HepG2 (cell line): ENCODE data around the gene OR1F1. TPM values are rescaled to one million over a fixed set of nuclear protein-coding genes. Genes with fewer than 3 reads are reported as not detected.

Experiments used
- ATAC-seq: fragments of 200-7000 bp; cut with Tn5 transposase; 3 replicates; pipeline ENCODE4 v1.9.1; 2020; ENCODE audit warnings: mild to moderate bottlenecking, moderate library complexity
- BruUV-seq: library from RNA; stranded (reverse); fragments of 400-500 nt; replicated peaks from 2 replicates; lab custom pipeline; 2021; lab: Mats Ljungman, UMichigan
- CTCF ChIA-PET: fragments of 300-600 bp; formaldehyde crosslinking; extraction: SDS; loops from one replicate; lab custom pipeline; 2021; ENCODE audit warnings: low total read pairs, inconsistent platforms, low intra/inter-chr PET ratio; lab: Yijun Ruan, JAX
- POLR2A ChIA-PET: fragments of 350-600 bp; sonication (Branson Sonifier 250); formaldehyde crosslinking; loops from one replicate; lab custom pipeline; 2020; ENCODE audit warnings: antibody characterized with exemption, inconsistent platforms; lab: Yijun Ruan, JAX
- DNase-seq: peaks from one replicate; pipeline ENCODE4 v3.0.0-alpha.2; 2015; ENCODE audit warnings: low spot score
- FAIRE-seq: peaks from 3 replicates; lab custom pipeline; 2011; peaks lifted over from hg19 to GRCh38; lab: Jason Lieb, UNC
- H2AFZ ChIP-seq: one replicate; pipeline ENCODE4 v1.6.1; 2011; ENCODE audit warnings: low read length, inconsistent platforms
- H3K27ac ChIP-seq: fragments of 300-600 bp; 3 replicates; pipeline ENCODE4 v1.8.0; 2011; ENCODE audit warnings: mixed run types, mild to moderate bottlenecking, mixed read lengths, low read length, inconsistent platforms; ENCODE audit not compliant: insufficient read depth; ENCODE audit errors: extremely low read length
- H3K27me3 ChIP-seq, 2 experiments: fragments of 200-600 bp in 1 of 2; 2 replicates in 1 of 2; 3 replicates in 1 of 2; pipeline versions ENCODE4 v1.6.0 to v1.8.0; 2011; ENCODE audit warnings: low read length in 2 of 2, mild to moderate bottlenecking in 2 of 2, moderate library complexity in 2 of 2, inconsistent platforms in 1 of 2; ENCODE audit not compliant: insufficient read depth in 2 of 2, control insufficient read depth in 1 of 2
- H3K36me3 ChIP-seq, 2 experiments: fragments of 200-600 bp in 1 of 2; replicated peaks in 1 of 2; 2 replicates in 1 of 2; 3 replicates in 1 of 2; pipeline versions ENCODE4 v1.5.1 to v1.8.0; 2011; ENCODE audit warnings: low read length in 2 of 2, inconsistent platforms in 1 of 2; ENCODE audit not compliant: insufficient read depth in 2 of 2, control insufficient read depth in 1 of 2
- H3K4me1 ChIP-seq: 2 replicates; pipeline ENCODE4 v1.5.1; 2012; ENCODE audit warnings: low read length, inconsistent platforms; ENCODE audit not compliant: insufficient read depth
- H3K4me2 ChIP-seq: 2 replicates; pipeline ENCODE4 v1.6.0; 2011; ENCODE audit warnings: low read depth, low read length, inconsistent platforms
- H3K4me3 ChIP-seq, 3 experiments: fragments of 200-600 bp in 1 of 3; sonication (generic), shearing (Covaris generic) in 1 of 3; replicated peaks in 1 of 3; 2 replicates each; pipeline ENCODE4 v1.5.1; 2011 to 2016; ENCODE audit warnings: low read length in 3 of 3, inconsistent platforms in 2 of 3, low read depth in 2 of 3, mild to moderate bottlenecking in 2 of 3, control low read depth in 1 of 3, mixed read lengths in 1 of 3; ENCODE audit not compliant: insufficient read depth in 1 of 3
- H3K79me2 ChIP-seq: one replicate; pipeline ENCODE4 v1.6.1; 2011; ENCODE audit warnings: low read length, inconsistent platforms; ENCODE audit not compliant: insufficient read depth
- H3K9ac ChIP-seq: 2 replicates; pipeline ENCODE4 v1.6.0; 2011; ENCODE audit warnings: mild to moderate bottlenecking, low read depth, low read length, inconsistent platforms; ENCODE audit not compliant: insufficient read depth
- H3K9me3 ChIP-seq: 2 replicates; pipeline ENCODE4 v1.5.1; 2012; ENCODE audit warnings: mild to moderate bottlenecking, low read length
- H4K20me1 ChIP-seq: 2 replicates; pipeline ENCODE4 v1.6.0; 2011; ENCODE audit warnings: inconsistent platforms, mild to moderate bottlenecking, low read length, moderate library complexity; ENCODE audit not compliant: insufficient read depth
- CEBPB ChIP-seq: IDR thresholded peaks from 2 replicates; pipeline ENCODE4 v1.6.1; 2011; ENCODE audit warnings: low read depth, low read length, improper control_type of control experiment, borderline replicate concordance
- CHCHD3 ChIP-seq: sonication (generic); formaldehyde crosslinking; IDR thresholded peaks from 2 replicates; pipeline ENCODE4 v1.8.0; 2022; ENCODE audit warnings: mild to moderate bottlenecking, missing genetic modification reagents, moderate library complexity
- GTF3A ChIP-seq: sonication (generic); formaldehyde crosslinking; conservative IDR thresholded peaks from 2 replicates; pipeline ENCODE4 v1.4.0; 2020; ENCODE audit warnings: mild to moderate bottlenecking, missing genetic modification reagents
- HCFC1 ChIP-seq: fragments of 150-350 bp; IDR thresholded peaks from 2 replicates; pipeline ENCODE4 v1.6.1; 2014; ENCODE audit warnings: low read depth, low read length
- HDAC6 ChIP-seq: fragments of 200-600 bp; sonication (generic); IDR thresholded peaks from 2 replicates; pipeline ENCODE4 v1.7.0; 2017; ENCODE audit warnings: mild to moderate bottlenecking, antibody characterized with exemption, low read length, low read depth
- MBD4 ChIP-seq: IDR thresholded peaks from 2 replicates; pipeline ENCODE4 v1.6.1; 2012; ENCODE audit warnings: low read length, inconsistent platforms, borderline replicate concordance
- MTA3 ChIP-seq: sonication (generic); formaldehyde crosslinking; IDR thresholded peaks from 2 replicates; pipeline ENCODE4 v1.4.0; 2020; ENCODE audit warnings: missing genetic modification reagents
- PLRG1 ChIP-seq: fragments of 450-650 bp; conservative IDR thresholded peaks from 2 replicates; pipeline ENCODE4 v1.6.1; 2016
- TBX2 ChIP-seq: sonication (generic); formaldehyde crosslinking; IDR thresholded peaks from 2 replicates; pipeline ENCODE4 v1.5.0; 2020; ENCODE audit warnings: missing genetic modification reagents, mild to moderate bottlenecking, borderline replicate concordance
- YY1 ChIP-seq: IDR thresholded peaks from 2 replicates; pipeline ENCODE4 v1.6.1; 2011; ENCODE audit warnings: low read length, low read depth, moderate library complexity, mild to moderate bottlenecking; ENCODE audit not compliant: insufficient read depth, insufficient replicate concordance
- ZBTB14 ChIP-seq: sonication (generic); formaldehyde crosslinking; IDR thresholded peaks from 2 replicates; pipeline ENCODE4 v1.4.0; 2020; ENCODE audit warnings: missing genetic modification reagents
- ZNF280D ChIP-seq: sonication (generic); formaldehyde crosslinking; IDR thresholded peaks from 2 replicates; pipeline ENCODE4 v1.5.1; 2020; ENCODE audit warnings: mild to moderate bottlenecking, missing genetic modification reagents
- ZNF317 ChIP-seq: sonication (generic); formaldehyde crosslinking; IDR thresholded peaks from 2 replicates; pipeline ENCODE4 v1.5.0; 2020; ENCODE audit warnings: mild to moderate bottlenecking, missing genetic modification reagents
- ZNF329 ChIP-seq: sonication (generic); formaldehyde crosslinking; IDR thresholded peaks from 2 replicates; pipeline ENCODE4 v1.9.0; 2021; ENCODE audit warnings: low read depth, mild to moderate bottlenecking, missing genetic modification reagents
- ZNF354B ChIP-seq: sonication (generic); formaldehyde crosslinking; IDR thresholded peaks from 2 replicates; pipeline ENCODE4 v1.8.0; 2022; ENCODE audit warnings: mild to moderate bottlenecking, missing genetic modification reagents
- ZNF432 ChIP-seq: sonication (generic); formaldehyde crosslinking; IDR thresholded peaks from 2 replicates; pipeline ENCODE4 v1.5.0; 2020; ENCODE audit warnings: missing genetic modification reagents, mild to moderate bottlenecking, borderline replicate concordance
- WGBS: methylation state at CpG from one replicate; pipeline ENCODE4 v1.1.6; 2017; ENCODE audit warnings: low lambda C conversion rate; 5-methylcytosine and 5-hydroxymethylcytosine counted together
- in situ Hi-C: cut with HindIII; loops from 2 replicates; pipeline ENCODE4 v1.10.0; 2017; ENCODE audit warnings: low pct_unique_long_range_greater_than_20kb; ENCODE audit not compliant: extremely low pct_ligation_motif_present
- intact Hi-C: fragments of 100-400 bp; cut with micrococcal nuclease; formaldehyde crosslinking; loops from one replicate; pipeline ENCODE4 v1.10.0; 2022; ENCODE audit not compliant: unreplicated experiment
- polyA plus RNA-seq, 8 experiments: library from polyadenylated mRNA; depleted of rRNA in 3 of 8; stranded (reverse) in 7 of 8; unstranded in 1 of 8; fragments of >200 nt; fragmentation: Illumina TruSeq in 4 of 8; extraction: Trizol in 4 of 8; gene quantifications; 2 replicates each; pipeline versions ENCODE4 v1.2.1 to v1.2.3, GENCODE V29; 2011 to 2016; ENCODE audit warnings: low read depth in 4 of 8, missing spikeins in 1 of 8, mixed read lengths in 1 of 8; ENCODE audit not compliant: insufficient read depth in 1 of 8
- total RNA-seq, 5 experiments: library from RNA; depleted of rRNA; stranded (reverse); fragments of >200 nt; fragmentation: Illumina TruSeq; extraction: Trizol; gene quantifications; 2 replicates each; pipeline ENCODE4 v1.2.3, GENCODE V29; 2016; ENCODE audit warnings: low read depth in 1 of 5

The OR1F1 gene
- total and polyA plus RNA-seq, 2 of the 13 experiments (the other 11 are each of a cell fraction or from before 2014, with no cell fraction given) = 0.90 TPM; not detected in 1

GRCh38 chr16:3249020-3249419, 61.0 kb downstream of the OR1F1 start:
- ChIA-PET CTCF (no interaction called here), POLR2A (no interaction called here)
- ATAC-seq = no peak
- WGBS = 0% methylated on average over 1 of the region's 1 CpG
- H4K20me1 ChIP-seq = no peaks in the 10 kb centered on the region
- H3K79me2 ChIP-seq = no peaks in the 10 kb centered on the region
- H3K9me3 ChIP-seq = no peaks in the 10 kb centered on the region
- H3K36me3 ChIP-seq = no peaks in the 10 kb centered on the region
- H3K4me1 ChIP-seq = peaks cover 20% of the 10 kb centered on the region
- in situ Hi-C loops = no loop called here
- no peak overlapping the region for H2AFZ ChIP-seq
- H3K27ac ChIP-seq = no peak overlapping the region
- BruUV-seq = no TSS peak
- H3K9ac ChIP-seq = no peak overlapping the region
- intact Hi-C loops = no loop called here
- DNase-seq = no peak
- no peak for TF ChIP-seq ZNF317 (CRISPR knock-in tag)
- peak; percentile 97 for TF ChIP-seq ZNF329 (CRISPR knock-in tag)
- TF ChIP-seq, all 625 proteins: peak for 1
- peaks cover 6 to 39% of the 10 kb centered on the region in 2 experiments; a peak in 4 of 5 replicates for H3K27me3 ChIP-seq
- H3K4me2 ChIP-seq = no peak overlapping the region
- H3K4me3 ChIP-seq = no peak overlapping the region
- no peak for FAIRE-seq

GRCh38 chr16:3249451-3249850, 61.4 kb downstream of the OR1F1 start:
- no TSS peak for BruUV-seq
- Histone ChIP-seq H3K9ac (no peak overlapping the region), H2AFZ (no peak overlapping the region), H3K9me3 (no peaks in the 10 kb centered on the region), H3K36me3 (no peaks in the 10 kb centered on the region), H3K27ac (no peak overlapping the region), H3K4me1 (peaks cover 16% of the 10 kb centered on the region), H3K4me2 (no peak overlapping the region), H4K20me1 (no peaks in the 10 kb centered on the region), H3K79me2 (no peaks in the 10 kb centered on the region), H3K27me3 (peaks cover 6 to 39% of the 10 kb centered on the region in 2 experiments; a peak in 4 of 5 replicates), H3K4me3 (no peak overlapping the region)
- in situ Hi-C loops = no loop called here
- no peak for FAIRE-seq
- CTCF ChIA-PET = no interaction called here
- DNase-seq = no peak
- no CpG with 5 or more reads among the region's 14 CpGs for WGBS
- no peak for ATAC-seq
- POLR2A ChIA-PET = interaction anchor here (1.6 kb wide), 1 partner anchor 10 kb away, joined by 5 read pairs; no protein-coding TSS in a partner anchor
- intact Hi-C loops = no loop called here
- no peak for TF ChIP-seq ZNF280D (CRISPR knock-in tag)
- no peak for TF ChIP-seq CEBPB
- no peak for TF ChIP-seq YY1
- no peak for TF ChIP-seq MBD4
- TF ChIP-seq GTF3A (CRISPR knock-in tag) = no peak
- TF ChIP-seq MTA3 (CRISPR knock-in tag) = no peak
- TF ChIP-seq PLRG1 = no peak
- no peak for TF ChIP-seq ZBTB14 (CRISPR knock-in tag)
- TF ChIP-seq TBX2 (CRISPR knock-in tag) = no peak
- no peak for TF ChIP-seq CHCHD3 (CRISPR knock-in tag)
- no peak for TF ChIP-seq HDAC6
- TF ChIP-seq HCFC1 = no peak
- TF ChIP-seq ZNF354B (CRISPR knock-in tag) = no peak
- TF ChIP-seq ZNF432 (CRISPR knock-in tag) = no peak
